Measurements from ENCODE around the gene COPZ2. TPM values are rescaled to one million over a fixed set of nuclear protein-coding genes. Genes with fewer than 3 reads are reported as not detected.

COPZ2 gene
- total and polyA plus RNA-seq, 7 experiments from 2014 or later, result 0.75 to 5.5 (median 1.1) TPM

- Histone ChIP-seq H3K27ac (ENCODE audit: low read depth, low read length) (no peak overlapping the region), H3K4me3 (ENCODE audit: low read length) (no peak overlapping the region), H3K27me3 (ENCODE audit: control insufficient read depth in 2 of 2, insufficient read depth in 2 of 2, low read length in 2 of 2) (no peaks in the 10 kb centered on the region), H3K36me3 (ENCODE audit: control insufficient read depth in 2 of 3, insufficient read depth in 3 of 3, low read length in 3 of 3) (peaks cover 6 to 95% (median 17%) of the 10 kb centered on the region in 3 experiments), H3K9me3 (ENCODE audit: control insufficient read depth in 2 of 3, low read length in 3 of 3) (no peaks in the 10 kb centered on the region), H3K4me1 (ENCODE audit: control insufficient read depth in 2 of 2, insufficient read depth in 2 of 2, low read length in 2 of 2) (peaks cover 0 to 5% of the 10 kb centered on the region in 2 donors)
- ChIA-PET POLR2A (interaction anchor here (0.8 kb wide), 1 partner anchor 83 kb away, joined by 3 read pairs; no protein-coding TSS in a partner anchor), CTCF (interaction anchor here (0.7 to 1.7 kb wide), 9 partner anchors 8 to 548 kb away, joined by 3 to 12 read pairs (median 3); partner anchors contain the start of gene CDK5RAP3)
- no peaks in the 10 kb centered on the region for H3K9me3 Mint-ChIP-seq
- DNase-seq, result peak in 7 of 9 donors; percentile 18 to 52 (median 35)
- intact Hi-C loops (cut with micrococcal nuclease), result loop anchor here (1.0 to 5.0 kb wide), 3 partner anchors 46 to 154 kb away; no protein-coding TSS in a partner anchor
- H3K27ac Mint-ChIP-seq, result no peak overlapping the region
- H3K4me3 Mint-ChIP-seq, result no peak overlapping the region
- H3K36me3 Mint-ChIP-seq, result peaks cover 6 to 56% (median 16%) of the 10 kb centered on the region in 5 donors
- H3K4me1 Mint-ChIP-seq, result peaks cover 0 to 12% (median 4%) of the 10 kb centered on the region in 7 donors
- peak; percentile 78 for ATAC-seq
- H3K27me3 Mint-ChIP-seq, result no peaks in the 10 kb centered on the region
Measured at GRCh38 chr17:47978324-47978723, 59.3 kb downstream of the COPZ2 start.

Small RNAs within 50 kb of the gene (microRNA-seq; reads per million reads assigned to microRNA genes)
- gene MIR152 (ENCODE audit: borderline microRNAs expressed), result 15.0 reads per million, percentile 29 among the genes with 10 or more reads in this experiment

Other genes with a start within 250 kb of the COPZ2 start
- gene OSBPL7, start 216.0 kb downstream of the COPZ2 start, total RNA-seq, result 10 to 100 TPM; 36.6 to 46.1 (median 41.4) TPM
- 1 to 10 TPM; 4.0 to 6.3 TPM for gene OSBPL7, start 216.0 kb downstream of the COPZ2 start, polyA plus RNA-seq
- gene MRPL10, start 206.3 kb downstream of the COPZ2 start, total RNA-seq, result 10 to 100 TPM; 33.6 to 51.2 (median 35.7) TPM
- gene MRPL10, start 206.3 kb downstream of the COPZ2 start, polyA plus RNA-seq, result 10 to 100 TPM; 36.5 to 44.0 TPM
- 1 to 10 TPM in 2 of 5 experiments, under 1 TPM in 3; 0.20 to 1.7 (median 0.66) TPM for gene LRRC46, start 206.1 kb downstream of the COPZ2 start, total RNA-seq
- gene LRRC46, start 206.1 kb downstream of the COPZ2 start, polyA plus RNA-seq, result 1 to 10 TPM; 1.2 to 1.8 TPM
- 10 to 100 TPM; 33.4 to 55.9 (median 41.4) TPM for gene SCRN2, start 196.5 kb downstream of the COPZ2 start, total RNA-seq
- 10 to 100 TPM; 27.5 to 34.8 TPM for gene SCRN2, start 196.5 kb downstream of the COPZ2 start, polyA plus RNA-seq
- gene SP6, start 186.6 kb downstream of the COPZ2 start, total RNA-seq, result under 1 TPM in 3 of 5 experiments, not detected in 2; 0.16 to 0.29 (median 0.22) TPM
- gene SP6, start 186.6 kb downstream of the COPZ2 start, polyA plus RNA-seq, result under 1 TPM in 1 of 2 donors, not detected in 1; 0.05 TPM
- gene SP2, start 141.6 kb downstream of the COPZ2 start, total RNA-seq, result 10 to 100 TPM; 25.2 to 36.5 (median 30.8) TPM
- gene SP2, start 141.6 kb downstream of the COPZ2 start, polyA plus RNA-seq, result 10 to 100 TPM in 1 of 2 donors, 1 to 10 TPM in 1; 7.9 to 15.6 TPM
- 10 to 100 TPM; 12.0 to 35.7 (median 14.1) TPM for gene PNPO, start 96.2 kb downstream of the COPZ2 start, total RNA-seq
- gene PNPO, start 96.2 kb downstream of the COPZ2 start, polyA plus RNA-seq, result 10 to 100 TPM; 16.2 to 25.1 TPM
- not detected for gene PRR15L, start 79.9 kb downstream of the COPZ2 start, total RNA-seq
- gene PRR15L, start 79.9 kb downstream of the COPZ2 start, polyA plus RNA-seq, result under 1 TPM in 1 of 2 donors, not detected in 1; 0.32 TPM
- gene CDK5RAP3, start 66.7 kb downstream of the COPZ2 start, total RNA-seq, result 100 to 1,000 TPM; 238 to 349 (median 276) TPM
- gene CDK5RAP3, start 66.7 kb downstream of the COPZ2 start, polyA plus RNA-seq, result 10 to 100 TPM; 72.4 to 86.8 TPM
- gene NFE2L1, start 10.6 kb upstream of the COPZ2 start, total RNA-seq, result 10 to 100 TPM; 34.7 to 65.2 (median 49.2) TPM
- gene NFE2L1, start 10.6 kb upstream of the COPZ2 start, polyA plus RNA-seq, result 10 to 100 TPM in 1 of 2 donors, 1 to 10 TPM in 1; 8.7 to 15.8 TPM
- gene CBX1, start 63.7 kb upstream of the COPZ2 start, total RNA-seq, result 10 to 100 TPM; 16.4 to 56.7 (median 33.5) TPM
- gene CBX1, start 63.7 kb upstream of the COPZ2 start, polyA plus RNA-seq, result 10 to 100 TPM; 22.8 to 26.1 TPM
- 10 to 100 TPM; 12.3 to 35.1 (median 16.7) TPM for gene SNX11, start 70.0 kb upstream of the COPZ2 start, total RNA-seq
- gene SNX11, start 70.0 kb upstream of the COPZ2 start, polyA plus RNA-seq, result 10 to 100 TPM; 16.8 to 21.1 TPM